Activated CD4-positive, alpha-beta T cell treated with anti-CD3 and anti-CD28 coated beads, Interleukin-2, amount 10 ng/mL, durations not matched to agents 7 days and 5 days (primary cell): ENCODE results near the gene TRAIP. TPM values are rescaled to one million over a fixed set of nuclear protein-coding genes. Genes with fewer than 3 reads are reported as not detected.
"Not testable (repeated sequence)": the region's sequence is repeated elsewhere in the genome, so short reads cannot be mapped to it uniquely, and the experiment has no call there.

Experiments used
- CTCF ChIA-PET: fragments of 350-600 bp; sonication (Branson Sonifier 250); formaldehyde crosslinking; loops from one replicate; lab custom pipeline; 2021; ENCODE audit warnings: antibody characterized with exemption; lab: Charles Lee
- POLR2A ChIA-PET: fragments of 350-600 bp; sonication (Branson Sonifier 250); formaldehyde crosslinking; loops from one replicate; lab custom pipeline; 2021; ENCODE audit warnings: antibody characterized with exemption; lab: Charles Lee
- DNase-seq: peaks from one replicate; pipeline ENCODE4 v3.0.0-alpha.2; 2020
- H3K27ac Mint-ChIP-seq: one replicate; pipeline ENCODE4 v1.8.0; 2021; ENCODE audit warnings: mild to moderate bottlenecking, moderate library complexity, mixed read lengths
- H3K27me3 Mint-ChIP-seq: one replicate; pipeline ENCODE4 v1.8.0; 2021; ENCODE audit warnings: mixed read lengths
- H3K36me3 Mint-ChIP-seq: one replicate; pipeline ENCODE4 v1.8.0; 2021; ENCODE audit warnings: low read depth, mixed read lengths
- H3K4me1 Mint-ChIP-seq: one replicate; pipeline ENCODE4 v1.8.0; 2021; ENCODE audit warnings: mixed read lengths
- H3K4me3 Mint-ChIP-seq: one replicate; pipeline ENCODE4 v1.8.0; 2021; ENCODE audit warnings: mild to moderate bottlenecking, moderate library complexity, mixed read lengths
- H3K9me3 Mint-ChIP-seq: one replicate; pipeline ENCODE4 v1.8.0; 2021; ENCODE audit warnings: mixed read lengths
- total RNA-seq, 2 experiments: library from RNA; stranded (reverse); gene quantifications; one replicate each; pipeline ENCODE4 v1.2.3, GENCODE V29; 2021

TRAIP gene
- 10 to 100 TPM; 30.9 to 31.0 TPM for total RNA-seq

GRCh38 chr3:49856181-49857005 lies at the start of gene TRAIP:
Gene TRAIP, minus strand, starts transcription at chr3:49856564. Its CDS starts 111 bp downstream, at chr3:49856453.
- Mint-ChIP-seq H3K36me3 (peaks cover 2% of the 10 kb centered on the region), H3K27me3 (no peaks in the 10 kb centered on the region), H3K4me3 (peak within 1 kb of the TSS; percentile 97), H3K9me3 (no peaks in the 10 kb centered on the region), H3K4me1 (peaks cover 29% of the 10 kb centered on the region), H3K27ac (peak within 1 kb of the TSS; percentile 95)
- POLR2A ChIA-PET = no interaction called here
- peak; percentile 96 for DNase-seq
- CTCF ChIA-PET = interaction anchor here (0.8 to 2.1 kb wide), 10 partner anchors 10 to 75 kb away, joined by 3 to 8 read pairs (median 4); partner anchors contain the start of gene MON1A

GRCh38 chr3:49904448-49904847 lies 48.1 kb upstream of the TRAIP start:
- CTCF ChIA-PET = interaction anchor here (1.4 kb wide), 2 partner anchors 20 to 116 kb away, joined by 3 read pairs; no protein-coding TSS in a partner anchor
- H3K4me3 Mint-ChIP-seq = peak overlapping the region; percentile 87
- POLR2A ChIA-PET, H3K9me3 Mint-ChIP-seq, DNase-seq, H3K27me3 Mint-ChIP-seq, H3K36me3 Mint-ChIP-seq: not testable (repeated sequence)
- peaks cover 44% of the 10 kb centered on the region for H3K4me1 Mint-ChIP-seq
- peak overlapping the region; percentile 96 for H3K27ac Mint-ChIP-seq

- peak; percentile 90 for DNase-seq
- Mint-ChIP-seq H3K9me3 (no peaks in the 10 kb centered on the region), H3K27me3 (no peaks in the 10 kb centered on the region), H3K4me3 (peak within 1 kb of the TSS; percentile 87), H3K36me3 (peaks cover 5% of the 10 kb centered on the region), H3K27ac (peak within 1 kb of the TSS; percentile 96), H3K4me1 (peaks cover 44% of the 10 kb centered on the region)
- CTCF ChIA-PET = interaction anchor here (2.0 kb wide), 1 partner anchor 22 kb away, joined by 5 read pairs; no protein-coding TSS in a partner anchor
- POLR2A ChIA-PET = no interaction called here
These were observed 47.4 kb upstream of the TRAIP start, which contains the start of gene MST1R for GRCh38 chr3:49903451-49904424. Gene MST1R, minus strand, starts transcription at chr3:49903873. Its CDS starts 264 bp downstream, at chr3:49903609.

GRCh38 chr3:49902511-49903345 lies 46.4 kb upstream of the TRAIP start:
- POLR2A ChIA-PET = no interaction called here
- no peaks in the 10 kb centered on the region for H3K27me3 Mint-ChIP-seq
- H3K36me3 Mint-ChIP-seq = peaks cover 5% of the 10 kb centered on the region
- H3K27ac Mint-ChIP-seq = no peak overlapping the region
- CTCF ChIA-PET = interaction anchor here (0.5 to 2.0 kb wide), 3 partner anchors 21 to 30 kb away, joined by 3 to 5 read pairs (median 3); partner anchors contain the start of gene MON1A
- DNase-seq = no peak
- peaks cover 44% of the 10 kb centered on the region for H3K4me1 Mint-ChIP-seq
- H3K4me3 Mint-ChIP-seq = no peak overlapping the region
- H3K9me3 Mint-ChIP-seq = no peaks in the 10 kb centered on the region

- POLR2A ChIA-PET = interaction anchor here (0.7 kb wide), 1 partner anchor 85 kb away, joined by 3 read pairs; no protein-coding TSS in a partner anchor
- Mint-ChIP-seq H3K27ac (peak overlapping the region; percentile 41), H3K4me1 (peaks cover 40% of the 10 kb centered on the region)
These were observed 45.3 kb upstream of the TRAIP start for GRCh38 chr3:49901366-49902339.

GRCh38 chr3:49900491-49901153 lies 44.3 kb upstream of the TRAIP start:
- H3K9me3 Mint-ChIP-seq = no peaks in the 10 kb centered on the region
- CTCF ChIA-PET = interaction anchor here (0.5 to 1.5 kb wide), 6 partner anchors 10 to 122 kb away, joined by 3 to 6 read pairs (median 4); partner anchors contain the start of gene INKA1
- DNase-seq = no peak
- POLR2A ChIA-PET = interaction anchor here (0.7 kb wide), 1 partner anchor 83 kb away, joined by 3 read pairs; no protein-coding TSS in a partner anchor
- H3K27me3 Mint-ChIP-seq = no peaks in the 10 kb centered on the region
- peaks cover 3% of the 10 kb centered on the region for H3K36me3 Mint-ChIP-seq
- peaks cover 30% of the 10 kb centered on the region for H3K4me1 Mint-ChIP-seq
- no peak overlapping the region for H3K4me3 Mint-ChIP-seq
- peak overlapping the region; percentile 46 for H3K27ac Mint-ChIP-seq

More at GRCh38 chr3:49901366-49902339, 45.3 kb upstream of the TRAIP start:
- CTCF ChIA-PET = interaction anchor here (0.5 to 2.0 kb wide), 6 partner anchors 9 to 99 kb away, joined by 3 to 6 read pairs (median 4); partner anchors contain the start of genes INKA1 and MON1A
- H3K9me3 Mint-ChIP-seq = no peaks in the 10 kb centered on the region
- no peak overlapping the region for H3K4me3 Mint-ChIP-seq
- no peak for DNase-seq
- H3K27me3 Mint-ChIP-seq = no peaks in the 10 kb centered on the region
- H3K36me3 Mint-ChIP-seq = peaks cover 3% of the 10 kb centered on the region

GRCh38 chr3:49899815-49900214 lies 43.5 kb upstream of the TRAIP start:
- POLR2A ChIA-PET = no interaction called here
- Mint-ChIP-seq H3K4me1 (peaks cover 24% of the 10 kb centered on the region), H3K27me3 (no peaks in the 10 kb centered on the region), H3K27ac (no peak overlapping the region), H3K4me3 (no peak overlapping the region), H3K9me3 (no peaks in the 10 kb centered on the region), H3K36me3 (peaks cover 3% of the 10 kb centered on the region)
- CTCF ChIA-PET = interaction anchor here (1.5 kb wide), 1 partner anchor 37 kb away, joined by 6 read pairs; no protein-coding TSS in a partner anchor
- DNase-seq = no peak

- Mint-ChIP-seq H3K27ac (no peak overlapping the region), H3K4me3 (no peak overlapping the region), H3K36me3 (peaks cover 2% of the 10 kb centered on the region), H3K9me3 (no peaks in the 10 kb centered on the region), H3K27me3 (no peaks in the 10 kb centered on the region), H3K4me1 (peaks cover 15% of the 10 kb centered on the region)
- DNase-seq = no peak
- ChIA-PET POLR2A (no interaction called here), CTCF (no interaction called here)
These were observed 42.6 kb upstream of the TRAIP start for GRCh38 chr3:49898991-49899390.

- Mint-ChIP-seq H3K4me1 (peaks cover 2% of the 10 kb centered on the region), H3K27me3 (no peaks in the 10 kb centered on the region), H3K27ac (no peak overlapping the region), H3K4me3 (no peak overlapping the region), H3K9me3 (no peaks in the 10 kb centered on the region), H3K36me3 (no peaks in the 10 kb centered on the region)
- ChIA-PET POLR2A (no interaction called here), CTCF (interaction anchor here (0.6 to 1.8 kb wide), 3 partner anchors 15 to 487 kb away, joined by 3 to 6 read pairs (median 4); no protein-coding TSS in a partner anchor)
- DNase-seq = no peak
These were observed 40.0 kb upstream of the TRAIP start for GRCh38 chr3:49896345-49896744.

- H3K4me1 Mint-ChIP-seq = no peaks in the 10 kb centered on the region
- POLR2A ChIA-PET = no interaction called here
- DNase-seq = no peak
- H3K9me3 Mint-ChIP-seq = no peaks in the 10 kb centered on the region
- H3K27me3 Mint-ChIP-seq = no peaks in the 10 kb centered on the region
- no peaks in the 10 kb centered on the region for H3K36me3 Mint-ChIP-seq
- CTCF ChIA-PET = interaction anchor here (0.6 to 1.8 kb wide), 3 partner anchors 14 to 486 kb away, joined by 3 to 6 read pairs (median 4); no protein-coding TSS in a partner anchor
- no peak overlapping the region for H3K4me3 Mint-ChIP-seq
- H3K27ac Mint-ChIP-seq = no peak overlapping the region
These were observed 39.4 kb upstream of the TRAIP start for GRCh38 chr3:49895791-49896190.
